ENCODE measurements around the gene OR7A10.

OR7A10 gene

GRCh38 chr19:14868497-14868896, 19.8 kb upstream of the OR7A10 start:
- Mint-ChIP-seq H3K9me3 (peaks cover 71% of the 10 kb centered on the region), H3K27me3 (ENCODE audit: low read depth, poor library complexity) (no peaks in the 10 kb centered on the region), H3K27ac (no peak overlapping the region), H3K4me3 (no peak overlapping the region), H3K4me1 (no peaks in the 10 kb centered on the region), H3K36me3 (ENCODE audit: low read depth) (no peaks in the 10 kb centered on the region)
- no peak for DNase-seq
- no peak for TF ChIP-seq CTCF (IDR thresholded peaks at IDR 0.05)

DNA sequence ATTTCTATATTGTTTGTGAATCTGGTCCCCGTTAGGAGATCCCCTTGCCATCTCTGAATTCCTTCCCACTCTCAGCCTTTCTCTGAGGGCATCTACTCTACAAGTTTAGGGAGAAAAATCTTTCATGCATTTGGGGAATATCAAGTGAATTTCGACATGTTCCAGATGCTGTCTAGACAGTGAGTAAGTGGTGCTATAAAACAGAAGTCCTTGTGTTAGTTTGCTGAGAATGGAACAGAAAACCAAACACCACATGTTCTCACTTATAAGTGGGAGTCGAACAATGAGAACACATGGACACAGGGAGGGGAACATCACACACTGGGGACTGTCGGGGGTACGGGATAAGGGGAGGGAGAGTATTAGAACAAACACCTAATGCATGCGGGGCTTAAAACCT, 5.1 kb downstream of the OR7A10 start:
- Mint-ChIP-seq H3K27me3 (ENCODE audit: low read depth, poor library complexity) (peaks cover 10% of the 10 kb centered on the region), H3K36me3 (ENCODE audit: low read depth) (no peaks in the 10 kb centered on the region), H3K27ac (no peak overlapping the region), H3K4me1 (no peaks in the 10 kb centered on the region), H3K4me3 (no peak overlapping the region), H3K9me3 (peaks cover 73% of the 10 kb centered on the region)
- no peak for TF ChIP-seq CTCF (IDR thresholded peaks at IDR 0.05)
- DNase-seq = no peak

DNA sequence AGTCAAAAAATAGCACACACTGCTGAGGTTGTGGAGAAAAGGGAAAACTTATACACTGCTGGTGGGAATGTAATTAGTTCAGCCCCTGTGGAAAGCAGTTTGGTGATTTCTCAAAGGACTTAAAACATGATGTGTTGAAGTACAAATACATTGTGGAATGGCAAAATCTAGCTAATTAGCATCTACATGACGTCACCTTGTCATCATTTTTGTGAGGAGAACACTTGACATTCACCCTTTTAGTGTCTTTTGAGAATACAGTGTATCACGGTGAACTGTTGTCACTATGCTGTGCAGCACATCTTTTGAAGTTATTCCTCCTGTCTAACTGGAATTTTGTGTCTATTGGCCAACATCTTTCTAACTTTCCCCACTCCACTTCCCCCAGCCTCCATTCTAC, 5.6 kb downstream of the OR7A10 start:
- no peak for DNase-seq
- peaks cover 69% of the 10 kb centered on the region for H3K9me3 Mint-ChIP-seq
- H3K27ac Mint-ChIP-seq = no peak overlapping the region
- peaks cover 10% of the 10 kb centered on the region for H3K27me3 Mint-ChIP-seq (ENCODE audit: low read depth, poor library complexity)
- no peak overlapping the region for H3K4me3 Mint-ChIP-seq
- no peaks in the 10 kb centered on the region for H3K36me3 Mint-ChIP-seq (ENCODE audit: low read depth)
- TF ChIP-seq CTCF (IDR thresholded peaks at IDR 0.05) = no peak
- H3K4me1 Mint-ChIP-seq = no peaks in the 10 kb centered on the region

- H3K27ac Mint-ChIP-seq = no peak overlapping the region
- peaks cover 72% of the 10 kb centered on the region for H3K9me3 Mint-ChIP-seq
- TF ChIP-seq CTCF (IDR thresholded peaks at IDR 0.05) = no peak
- H3K27me3 Mint-ChIP-seq (ENCODE audit: low read depth, poor library complexity) = peaks cover 10% of the 10 kb centered on the region
- H3K4me3 Mint-ChIP-seq = no peak overlapping the region
- no peaks in the 10 kb centered on the region for H3K36me3 Mint-ChIP-seq (ENCODE audit: low read depth)
- no peaks in the 10 kb centered on the region for H3K4me1 Mint-ChIP-seq
- DNase-seq = no peak
Observed at GRCh38 chr19:14840206-14840605, 8.5 kb downstream of the OR7A10 start.

DNA sequence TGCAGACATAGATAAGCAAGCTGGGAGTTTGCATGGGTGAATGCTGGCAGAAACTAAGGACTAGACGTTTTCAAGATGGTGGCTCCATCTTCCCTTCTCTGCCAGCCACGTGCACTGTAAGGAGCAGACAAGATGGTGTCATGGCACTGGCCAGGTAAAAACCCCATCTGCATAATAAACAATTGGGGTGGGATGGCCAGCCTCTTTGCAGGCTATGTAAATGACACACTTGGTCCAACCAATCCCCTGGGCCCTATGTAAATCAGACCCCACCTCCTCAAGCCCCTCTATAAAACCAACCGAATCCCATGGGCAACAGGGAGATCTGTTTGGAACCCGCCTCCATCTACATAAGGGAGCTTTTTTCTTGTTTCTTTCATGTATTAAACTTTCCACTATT, 11.3 kb downstream of the OR7A10 start:
- peaks cover 7% of the 10 kb centered on the region for H3K27me3 Mint-ChIP-seq (ENCODE audit: low read depth, poor library complexity)
- H3K36me3 Mint-ChIP-seq (ENCODE audit: low read depth) = no peaks in the 10 kb centered on the region
- TF ChIP-seq CTCF (IDR thresholded peaks at IDR 0.05) = no peak
- H3K9me3 Mint-ChIP-seq = peaks cover 53% of the 10 kb centered on the region
- H3K4me1 Mint-ChIP-seq = no peaks in the 10 kb centered on the region
- DNase-seq = no peak
- H3K27ac Mint-ChIP-seq = no peak overlapping the region
- H3K4me3 Mint-ChIP-seq = no peak overlapping the region

DNA sequence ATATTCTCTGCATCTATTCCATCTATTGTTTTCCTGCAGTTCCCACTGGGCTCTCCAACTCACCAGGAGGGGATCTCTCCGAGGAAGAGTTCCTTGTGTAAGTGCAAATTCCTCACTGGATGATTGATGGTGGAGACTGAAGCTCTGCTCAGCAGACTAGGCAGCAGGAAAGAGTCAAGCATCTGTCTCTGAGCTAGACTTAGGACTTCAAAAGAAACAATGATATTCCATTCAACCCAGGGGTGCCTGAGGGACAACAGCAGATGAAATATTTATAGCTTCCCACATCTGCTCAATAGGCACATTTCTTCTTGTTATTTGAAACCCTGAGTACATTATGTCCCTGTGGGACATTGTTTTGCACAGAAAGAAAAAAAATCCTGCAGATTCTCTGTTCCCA, 13.7 kb downstream of the OR7A10 start, which contains the start of the genes OR7A5 and OR7C1:
Gene OR7A5 (minus strand): TSS at position 175 of the 400 bp plus-strand sequence. CDS start 6,944 bp downstream, outside the sequence.
Gene OR7C1 (minus strand): TSS at position 175 of the 400 bp plus-strand sequence. CDS start 35,049 bp downstream, outside the sequence.
- Mint-ChIP-seq H3K27ac (no peak within 1 kb of the TSS), H3K36me3 (ENCODE audit: low read depth) (no peaks in the 10 kb centered on the region), H3K9me3 (peaks cover 53% of the 10 kb centered on the region), H3K4me1 (no peaks in the 10 kb centered on the region), H3K4me3 (no peak within 1 kb of the TSS), H3K27me3 (ENCODE audit: low read depth, poor library complexity) (peaks cover 3% of the 10 kb centered on the region)
- no peak for TF ChIP-seq CTCF (IDR thresholded peaks at IDR 0.05)
- no peak for DNase-seq
